Astrocyte of the spinal cord (primary cell): ENCODE measurements around the gene SIGLEC11.

Source experiments
- DNase-seq: peaks from one replicate; pipeline ENCODE4 v3.0.0; 2011; ENCODE audit warnings: low read depth, low spot score
- H3K4me3 ChIP-seq: 2 replicates; pipeline ENCODE4 v1.5.1; 2011; ENCODE audit warnings: low read depth, mild to moderate bottlenecking, low read length, moderate library complexity
- in situ Hi-C: cut with HindIII; loops from 2 replicates; pipeline ENCODE4 v1.10.0; 2017; ENCODE audit warnings: low sequenced_read_pairs
- TF ChIP-seq, protein P1 (sequence below): IDR thresholded peaks from 2 replicates; pipeline ENCODE4 v1.5.1; 2012; ENCODE audit warnings: low read depth, mild to moderate bottlenecking, low read length, inconsistent platforms

SIGLEC11 gene

GRCh38 chr19:50003254-50003788 is 42.3 kb upstream of the SIGLEC11 start:
- TF ChIP-seq, protein P1, sequence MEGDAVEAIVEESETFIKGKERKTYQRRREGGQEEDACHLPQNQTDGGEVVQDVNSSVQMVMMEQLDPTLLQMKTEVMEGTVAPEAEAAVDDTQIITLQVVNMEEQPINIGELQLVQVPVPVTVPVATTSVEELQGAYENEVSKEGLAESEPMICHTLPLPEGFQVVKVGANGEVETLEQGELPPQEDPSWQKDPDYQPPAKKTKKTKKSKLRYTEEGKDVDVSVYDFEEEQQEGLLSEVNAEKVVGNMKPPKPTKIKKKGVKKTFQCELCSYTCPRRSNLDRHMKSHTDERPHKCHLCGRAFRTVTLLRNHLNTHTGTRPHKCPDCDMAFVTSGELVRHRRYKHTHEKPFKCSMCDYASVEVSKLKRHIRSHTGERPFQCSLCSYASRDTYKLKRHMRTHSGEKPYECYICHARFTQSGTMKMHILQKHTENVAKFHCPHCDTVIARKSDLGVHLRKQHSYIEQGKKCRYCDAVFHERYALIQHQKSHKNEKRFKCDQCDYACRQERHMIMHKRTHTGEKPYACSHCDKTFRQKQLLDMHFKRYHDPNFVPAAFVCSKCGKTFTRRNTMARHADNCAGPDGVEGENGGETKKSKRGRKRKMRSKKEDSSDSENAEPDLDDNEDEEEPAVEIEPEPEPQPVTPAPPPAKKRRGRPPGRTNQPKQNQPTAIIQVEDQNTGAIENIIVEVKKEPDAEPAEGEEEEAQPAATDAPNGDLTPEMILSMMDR: no peak
- DNase-seq: no peak
- H3K4me3 ChIP-seq: no peak overlapping the region
- in situ Hi-C loops: no loop called here

DNA sequence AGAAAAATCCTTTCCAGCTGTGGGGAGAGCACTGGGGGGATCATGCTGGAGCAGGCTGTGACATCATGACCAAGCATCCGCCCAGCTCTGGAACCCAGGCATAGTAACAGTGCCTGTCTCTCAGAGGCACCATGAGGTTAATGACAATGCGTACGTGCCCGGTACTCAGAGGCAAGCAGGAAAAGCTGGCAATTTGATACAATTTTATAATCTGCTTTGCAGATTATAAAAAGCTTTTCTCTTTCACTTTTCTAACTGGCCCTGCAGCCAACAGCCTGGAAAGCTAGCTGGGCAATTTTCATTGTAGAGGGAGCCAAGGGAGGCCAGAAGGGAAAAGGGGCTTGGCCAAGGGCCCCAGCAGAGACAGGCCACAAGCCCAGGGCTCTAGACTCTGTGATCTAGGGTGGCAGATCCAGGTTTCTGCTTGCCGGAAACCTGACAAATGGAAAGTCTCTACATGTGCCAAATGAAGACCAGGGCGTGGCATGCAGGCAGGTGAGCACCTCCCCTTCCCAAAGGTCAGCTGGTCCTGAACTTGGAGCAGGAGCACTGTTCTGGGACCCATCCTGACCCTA is 41.5 kb upstream of the SIGLEC11 start:
- DNase-seq: no peak
- no peak overlapping the region for H3K4me3 ChIP-seq
- in situ Hi-C loops: no loop called here
- TF ChIP-seq, protein P1: no peak

DNA sequence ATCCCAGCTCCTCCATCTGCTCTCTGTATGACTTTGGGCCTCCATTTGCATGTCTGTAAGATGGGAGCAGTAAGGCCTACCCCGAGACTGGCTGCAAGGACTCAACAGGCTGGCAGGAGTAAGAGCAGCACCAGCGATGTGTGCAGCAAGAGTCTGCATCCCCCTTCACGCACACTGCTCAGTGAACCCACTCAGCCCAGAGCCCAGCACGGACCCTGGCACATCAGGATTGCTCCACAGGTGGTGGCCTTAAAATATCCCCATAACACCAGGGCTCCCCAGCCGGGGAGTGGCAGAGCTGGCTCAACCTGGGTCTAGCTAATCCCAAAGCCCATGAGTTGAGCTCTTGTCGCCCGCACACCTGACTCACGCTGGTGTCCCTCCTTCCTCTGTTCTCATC is 40.8 kb upstream of the SIGLEC11 start:
- in situ Hi-C loops: no loop called here
- no peak for DNase-seq
- H3K4me3 ChIP-seq: no peak overlapping the region
- TF ChIP-seq, protein P1: no peak

GRCh38 chr19:50000841-50001557 is 40.0 kb upstream of the SIGLEC11 start:
- in situ Hi-C loops: no loop called here
- H3K4me3 ChIP-seq: no peak overlapping the region
- TF ChIP-seq, protein P1: no peak
- DNase-seq: no peak

DNA sequence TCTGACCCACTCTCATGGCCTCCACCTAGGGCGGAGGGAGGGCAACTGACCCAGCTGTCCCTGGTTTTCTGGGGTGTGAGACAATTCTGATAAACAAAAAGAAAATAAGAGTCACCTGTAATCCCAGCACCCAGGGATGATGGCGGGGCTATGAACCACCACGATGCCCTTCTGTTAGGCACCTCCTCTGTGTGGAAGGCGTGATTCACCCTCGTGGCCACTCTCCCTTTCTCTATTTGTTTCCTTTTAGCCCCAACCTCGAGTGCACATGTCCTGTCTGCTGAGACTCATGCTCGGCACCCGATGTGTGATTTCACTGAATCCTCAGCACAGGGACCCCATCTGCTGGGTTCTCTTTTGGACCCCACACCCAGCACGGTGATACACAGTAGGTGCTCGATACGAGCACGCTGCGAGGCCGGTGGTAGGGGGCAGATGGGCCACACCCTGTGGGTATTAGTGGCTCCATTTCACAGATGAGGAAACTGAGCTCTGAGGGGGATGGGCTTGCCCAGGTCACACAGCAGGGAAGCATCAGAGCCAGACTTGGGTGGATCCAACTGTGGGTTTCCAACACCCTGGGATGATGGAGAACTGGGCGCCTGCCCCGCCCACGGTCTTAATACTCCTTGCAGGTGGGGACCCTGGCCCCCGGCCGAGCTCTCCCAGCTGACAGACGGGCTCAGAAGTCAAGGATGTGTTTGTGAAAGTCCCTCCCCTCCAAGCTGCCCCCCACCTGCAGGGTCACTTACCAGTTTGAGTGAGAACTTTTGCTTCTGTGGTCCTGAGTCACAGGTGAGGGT is 39.3 kb upstream of the SIGLEC11 start:
- in situ Hi-C loops: no loop called here
- TF ChIP-seq, protein P1: no peak
- no peak overlapping the region for H3K4me3 ChIP-seq
- DNase-seq: no peak

GRCh38 chr19:49999371-50000010 is 38.5 kb upstream of the SIGLEC11 start:
- in situ Hi-C loops: no loop called here
- H3K4me3 ChIP-seq: no peak overlapping the region
- TF ChIP-seq, protein P1: no peak
- DNase-seq: no peak
